ENCODE data around the gene SORCS2.

Gene SORCS2

GRCh38 chr4:7392438-7393421, 200.4 kb downstream of the SORCS2 start:
- H3K4me3 ChIP-seq (replicated peaks in 1 of 2; ENCODE audit: low read depth in 2 of 2, low read length in 2 of 2), result no peak overlapping the region
- peak; percentile 8 to 21 for DNase-seq (ENCODE audit: low read depth in 2 of 2)
- TF ChIP-seq CTCF (IDR thresholded peaks at IDR 0.05; ENCODE audit: low read depth, low read length), result no peak

- no peak for DNase-seq (ENCODE audit: low read depth in 2 of 2)
- H3K4me3 ChIP-seq (replicated peaks in 1 of 2; ENCODE audit: low read depth in 2 of 2, low read length in 2 of 2), result no peak overlapping the region
- TF ChIP-seq CTCF (IDR thresholded peaks at IDR 0.05; ENCODE audit: low read depth, low read length), result no peak
These were observed 201.6 kb downstream of the SORCS2 start for GRCh38 chr4:7393601-7394575.

- no peak overlapping the region for H3K4me3 ChIP-seq (replicated peaks in 1 of 2; ENCODE audit: low read depth in 2 of 2, low read length in 2 of 2)
- DNase-seq (ENCODE audit: low read depth in 2 of 2), result no peak
- TF ChIP-seq CTCF (IDR thresholded peaks at IDR 0.05; ENCODE audit: low read depth, low read length), result no peak
These were observed 202.5 kb downstream of the SORCS2 start for GRCh38 chr4:7394681-7395451.

DNA sequence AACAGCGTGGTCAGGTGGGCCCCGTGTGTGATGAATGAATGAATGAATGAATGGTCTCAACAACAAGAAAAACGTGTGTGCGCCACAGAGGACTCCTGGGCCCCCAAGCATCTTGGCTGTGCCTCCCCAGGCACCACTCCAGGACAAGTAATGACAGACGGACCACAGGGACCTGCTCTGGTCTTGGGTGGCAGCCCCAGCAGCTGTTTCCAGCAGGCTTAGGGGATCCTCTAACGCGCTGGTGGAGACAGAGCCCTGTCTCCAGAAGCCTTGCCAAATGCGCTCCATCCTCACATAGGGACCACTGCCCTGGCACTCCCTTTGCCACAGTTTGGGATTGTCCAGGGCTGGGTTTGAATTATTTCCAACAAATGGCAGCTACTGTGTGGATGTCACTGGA, 203.3 kb downstream of the SORCS2 start:
- TF ChIP-seq CTCF (IDR thresholded peaks at IDR 0.05; ENCODE audit: low read depth, low read length), result no peak
- no peak for DNase-seq (ENCODE audit: low read depth in 2 of 2)
- H3K4me3 ChIP-seq (replicated peaks in 1 of 2; ENCODE audit: low read depth in 2 of 2, low read length in 2 of 2), result no peak overlapping the region

DNA sequence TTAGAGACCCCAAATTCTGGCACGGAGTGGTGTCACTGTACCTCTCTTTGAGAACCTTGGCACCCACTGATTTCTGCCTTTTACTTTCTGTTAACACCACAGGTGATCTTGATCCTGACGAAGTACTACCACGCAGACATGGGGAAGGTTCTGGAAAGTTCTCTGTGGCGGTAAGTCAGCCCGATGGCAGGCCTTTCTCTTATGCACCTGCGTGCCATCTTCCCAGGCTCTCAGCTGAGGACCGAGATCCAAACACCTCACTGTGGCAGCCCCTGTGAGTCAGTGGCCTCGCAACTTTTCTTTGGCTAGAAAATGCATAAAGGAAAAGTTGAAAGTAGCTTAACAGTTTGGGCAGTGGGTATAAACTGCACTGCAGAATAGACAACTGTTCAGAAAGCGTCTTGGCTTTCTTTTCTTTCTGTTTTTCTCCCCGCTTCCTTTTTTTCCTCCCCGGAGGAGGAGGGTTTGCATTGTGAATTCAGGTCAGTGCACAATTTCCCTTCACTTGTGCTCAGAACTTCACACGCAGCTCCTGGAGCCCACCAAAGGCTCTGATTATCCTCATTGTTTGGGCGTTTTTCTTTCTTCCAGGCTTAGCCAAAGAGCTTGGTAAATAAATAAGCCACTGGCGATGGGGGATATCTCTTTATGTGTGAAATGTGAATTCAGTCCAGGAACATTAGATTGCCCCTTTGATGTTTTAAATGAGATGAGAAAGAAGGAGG, 204.0 kb downstream of the SORCS2 start:
- no peak for TF ChIP-seq CTCF (IDR thresholded peaks at IDR 0.05; ENCODE audit: low read depth, low read length)
- no peak for DNase-seq (ENCODE audit: low read depth in 2 of 2)

More for the DNA sequence above, 204.0 kb downstream of the SORCS2 start:
- no peak overlapping the region for H3K4me3 ChIP-seq (replicated peaks in 1 of 2; ENCODE audit: low read depth in 2 of 2, low read length in 2 of 2)
